Measurements from ENCODE around the gene PSD. TPM values are rescaled to one million over a fixed set of nuclear protein-coding genes. Genes with fewer than 3 reads are reported as not detected.

Gene PSD
- polyA plus RNA-seq, 1 donor from 2014 or later, result 68.8 TPM

DNA sequence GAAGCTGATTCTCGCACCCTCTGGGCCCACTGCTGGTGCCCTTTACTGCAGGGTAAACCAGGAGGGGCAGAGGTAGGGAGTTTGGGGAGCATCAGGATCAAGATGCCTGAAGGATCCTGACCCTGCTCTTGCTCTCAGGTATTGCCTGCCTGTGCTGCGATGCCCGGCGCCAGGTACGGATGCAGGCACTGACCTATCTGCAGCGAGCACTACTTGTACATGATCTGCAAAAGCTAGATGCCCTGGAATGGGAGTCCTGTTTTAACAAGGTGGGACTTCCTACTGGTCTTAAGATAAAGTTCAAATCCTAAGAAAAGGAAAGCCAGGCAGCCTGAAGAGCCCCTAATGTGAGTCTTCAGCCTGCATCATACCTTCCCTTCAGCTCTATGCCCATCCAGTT, 39.2 kb downstream of the PSD start:
- Histone ChIP-seq H3K79me2 (replicated peaks; ENCODE audit: insufficient read depth, low read length) (no peaks in the 10 kb centered on the region), H3K27ac (ENCODE audit: low read length) (no peak overlapping the region), H3K27me3 (ENCODE audit: insufficient read depth, low read depth, low read length) (no peaks in the 10 kb centered on the region), H3K9me3 (ENCODE audit: low read length) (no peaks in the 10 kb centered on the region), H3K4me3 (ENCODE audit: low read length) (no peak overlapping the region), H4K20me1 (ENCODE audit: insufficient read depth) (no peaks in the 10 kb centered on the region), H3K9me2 (ENCODE audit: insufficient read depth, low read length) (no peaks in the 10 kb centered on the region), H3K36me3 (ENCODE audit: insufficient read depth, low read length) (no peaks in the 10 kb centered on the region), H3K9ac (ENCODE audit: low read length) (no peak overlapping the region), H3F3A (ENCODE audit: insufficient read depth, low read length, poor library complexity, severe bottlenecking) (no peaks in the 10 kb centered on the region), H2AFZ (ENCODE audit: low read depth, low read length) (no peak overlapping the region), H3K4me2 (ENCODE audit: low read length) (no peak overlapping the region)
- TF ChIP-seq TAF1 (IDR thresholded peaks at IDR 0.05; ENCODE audit: low read depth), result no peak
- no peak for TF ChIP-seq RAD21 (conservative IDR thresholded peaks at IDR 0.05)
- TF ChIP-seq, protein P1, sequence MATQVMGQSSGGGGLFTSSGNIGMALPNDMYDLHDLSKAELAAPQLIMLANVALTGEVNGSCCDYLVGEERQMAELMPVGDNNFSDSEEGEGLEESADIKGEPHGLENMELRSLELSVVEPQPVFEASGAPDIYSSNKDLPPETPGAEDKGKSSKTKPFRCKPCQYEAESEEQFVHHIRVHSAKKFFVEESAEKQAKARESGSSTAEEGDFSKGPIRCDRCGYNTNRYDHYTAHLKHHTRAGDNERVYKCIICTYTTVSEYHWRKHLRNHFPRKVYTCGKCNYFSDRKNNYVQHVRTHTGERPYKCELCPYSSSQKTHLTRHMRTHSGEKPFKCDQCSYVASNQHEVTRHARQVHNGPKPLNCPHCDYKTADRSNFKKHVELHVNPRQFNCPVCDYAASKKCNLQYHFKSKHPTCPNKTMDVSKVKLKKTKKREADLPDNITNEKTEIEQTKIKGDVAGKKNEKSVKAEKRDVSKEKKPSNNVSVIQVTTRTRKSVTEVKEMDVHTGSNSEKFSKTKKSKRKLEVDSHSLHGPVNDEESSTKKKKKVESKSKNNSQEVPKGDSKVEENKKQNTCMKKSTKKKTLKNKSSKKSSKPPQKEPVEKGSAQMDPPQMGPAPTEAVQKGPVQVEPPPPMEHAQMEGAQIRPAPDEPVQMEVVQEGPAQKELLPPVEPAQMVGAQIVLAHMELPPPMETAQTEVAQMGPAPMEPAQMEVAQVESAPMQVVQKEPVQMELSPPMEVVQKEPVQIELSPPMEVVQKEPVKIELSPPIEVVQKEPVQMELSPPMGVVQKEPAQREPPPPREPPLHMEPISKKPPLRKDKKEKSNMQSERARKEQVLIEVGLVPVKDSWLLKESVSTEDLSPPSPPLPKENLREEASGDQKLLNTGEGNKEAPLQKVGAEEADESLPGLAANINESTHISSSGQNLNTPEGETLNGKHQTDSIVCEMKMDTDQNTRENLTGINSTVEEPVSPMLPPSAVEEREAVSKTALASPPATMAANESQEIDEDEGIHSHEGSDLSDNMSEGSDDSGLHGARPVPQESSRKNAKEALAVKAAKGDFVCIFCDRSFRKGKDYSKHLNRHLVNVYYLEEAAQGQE (IDR thresholded peaks at IDR 0.05; ENCODE audit: borderline replicate concordance), result no peak
- no peak for TF ChIP-seq CTCF (IDR thresholded peaks at IDR 0.05; ENCODE audit: poor library complexity, severe bottlenecking)
- TF ChIP-seq EP300 (conservative IDR thresholded peaks at IDR 0.05; ENCODE audit: poor library complexity, severe bottlenecking), result no peak
- TF ChIP-seq POLR2AphosphoS5 (IDR thresholded peaks at IDR 0.05), result no peak
- no peak for TF ChIP-seq EZH2 (IDR thresholded peaks at IDR 0.05; ENCODE audit: borderline replicate concordance, insufficient read depth, low read length, poor library complexity, severe bottlenecking)
- no peak for TF ChIP-seq MXI1 (conservative IDR thresholded peaks at IDR 0.05; ENCODE audit: poor library complexity, severe bottlenecking)
- TF ChIP-seq SMC3 (conservative IDR thresholded peaks at IDR 0.05; ENCODE audit: poor library complexity), result no peak

GRCh38 chr10:102376901-102377300, 41.7 kb downstream of the PSD start:
- H4K20me1 ChIP-seq (ENCODE audit: insufficient read depth), result no peaks in the 10 kb centered on the region
- no peaks in the 10 kb centered on the region for H3K79me2 ChIP-seq (replicated peaks; ENCODE audit: insufficient read depth, low read length)
- no peaks in the 10 kb centered on the region for H3K27me3 ChIP-seq (ENCODE audit: insufficient read depth, low read depth, low read length)
- H3K4me2 ChIP-seq (ENCODE audit: low read length), result no peak overlapping the region
- H3K9ac ChIP-seq (ENCODE audit: low read length), result no peak overlapping the region
- no peaks in the 10 kb centered on the region for H3F3A ChIP-seq (ENCODE audit: insufficient read depth, low read length, poor library complexity, severe bottlenecking)
- H3K9me3 ChIP-seq (ENCODE audit: low read length), result no peaks in the 10 kb centered on the region
- TF ChIP-seq TAF1 (IDR thresholded peaks at IDR 0.05; ENCODE audit: low read depth), result no peak
- no peak for TF ChIP-seq SMC3 (conservative IDR thresholded peaks at IDR 0.05; ENCODE audit: poor library complexity)
- TF ChIP-seq MXI1 (conservative IDR thresholded peaks at IDR 0.05; ENCODE audit: poor library complexity, severe bottlenecking), result no peak
- TF ChIP-seq, protein P1 (IDR thresholded peaks at IDR 0.05; ENCODE audit: borderline replicate concordance), result no peak
- no peak for TF ChIP-seq RAD21 (conservative IDR thresholded peaks at IDR 0.05)
- H3K36me3 ChIP-seq (ENCODE audit: insufficient read depth, low read length), result no peaks in the 10 kb centered on the region
- H3K9me2 ChIP-seq (ENCODE audit: insufficient read depth, low read length), result no peaks in the 10 kb centered on the region
- no peak overlapping the region for H3K4me3 ChIP-seq (ENCODE audit: low read length)
- no peak overlapping the region for H3K27ac ChIP-seq (ENCODE audit: low read length)
- no peak overlapping the region for H2AFZ ChIP-seq (ENCODE audit: low read depth, low read length)
